Measurements from ENCODE around the gene GTF3A. TPM values are rescaled to one million over a fixed set of nuclear protein-coding genes. Genes with fewer than 3 reads are reported as not detected.

The GTF3A gene
- total and polyA plus RNA-seq, 2 of the 4 experiments (the other 2 are of a cell fraction): 74.1 to 116 TPM

- ChIA-PET POLR2A (ENCODE audit: unreplicated experiment) (no interaction called here), CTCF (interaction anchor here (1.1 to 1.6 kb wide), 2 partner anchors 11 to 432 kb away, joined by 3 read pairs; no protein-coding TSS in a partner anchor)
- ATAC-seq (ENCODE audit: low read depth): no peak
- no peak overlapping the region for H3K4ac ChIP-seq (ENCODE audit: low read depth, low read length)
- H3K79me1 ChIP-seq (ENCODE audit: low read depth in 1 of 2, low read length in 2 of 2): no peaks in the 10 kb centered on the region
- no peak overlapping the region for H3K56ac ChIP-seq (ENCODE audit: extremely low read depth, insufficient read depth, low read length)
- no peaks in the 10 kb centered on the region for H4K20me1 ChIP-seq (ENCODE audit: insufficient read depth, low read length)
- no TSS peak for BruUV-seq (replicated peaks)
- no peak overlapping the region for H3K23ac ChIP-seq (ENCODE audit: low read depth, low read length)
- in situ Hi-C loops (cut with MboI; ENCODE audit: low sequenced_read_pairs): no loop called here
- H3K36me3 ChIP-seq (ENCODE audit: control insufficient read depth, insufficient read depth, low read length): no peaks in the 10 kb centered on the region
- dilution Hi-C loops (cut with HindIII; ENCODE audit: low sequenced_read_pairs, unreplicated experiment): no loop called here
- peaks cover 28% of the 10 kb centered on the region for H3K27me3 ChIP-seq (ENCODE audit: control insufficient read depth, insufficient read depth, low read length)
- H4K5ac ChIP-seq (ENCODE audit: low read depth, low read length): no peak overlapping the region
- no peak overlapping the region for H2BK15ac ChIP-seq (ENCODE audit: low read depth, low read length)
- H3K4me2 ChIP-seq (ENCODE audit: low read depth, low read length): no peak overlapping the region
- H2BK120ac ChIP-seq (ENCODE audit: low read depth, low read length): no peak overlapping the region
- TF ChIP-seq RFX5 (IDR thresholded peaks at IDR 0.05; ENCODE audit: low read depth, low read length) (no peak), BHLHE40 (IDR thresholded peaks at IDR 0.05; ENCODE audit: low read depth, low read length) (no peak), FOS (IDR thresholded peaks at IDR 0.05; ENCODE audit: low read depth, low read length) (no peak), MXI1 (IDR thresholded peaks at IDR 0.05; ENCODE audit: borderline replicate concordance, low read depth, low read length) (no peak), NFE2L2 (IDR thresholded peaks at IDR 0.05; ENCODE audit: low read depth, low read length) (no peak), SMC3 (IDR thresholded peaks at IDR 0.05; ENCODE audit: low read depth, low read length) (no peak), ELK1 (IDR thresholded peaks at IDR 0.05; ENCODE audit: borderline replicate concordance, low read depth, low read length) (no peak), POLR2A (IDR thresholded peaks at IDR 0.05; ENCODE audit: low read depth, low read length) (no peak), CHD1 (IDR thresholded peaks at IDR 0.05; ENCODE audit: low read depth, low read length) (no peak), CTCF (conservative IDR thresholded peaks at IDR 0.05; ENCODE audit: low read depth, low read length) (no peak), CEBPB (IDR thresholded peaks at IDR 0.05; ENCODE audit: low read depth, low read length) (no peak), MAFK (IDR thresholded peaks at IDR 0.05; ENCODE audit: low read depth, low read length) (no peak), RCOR1 (IDR thresholded peaks at IDR 0.05; ENCODE audit: insufficient replicate concordance, low read length) (no peak), RAD21 (IDR thresholded peaks at IDR 0.05; ENCODE audit: low read length) (no peak), MAZ (IDR thresholded peaks at IDR 0.05; ENCODE audit: borderline replicate concordance, low read depth, low read length) (no peak)
- TF ChIP-seq, protein P1, sequence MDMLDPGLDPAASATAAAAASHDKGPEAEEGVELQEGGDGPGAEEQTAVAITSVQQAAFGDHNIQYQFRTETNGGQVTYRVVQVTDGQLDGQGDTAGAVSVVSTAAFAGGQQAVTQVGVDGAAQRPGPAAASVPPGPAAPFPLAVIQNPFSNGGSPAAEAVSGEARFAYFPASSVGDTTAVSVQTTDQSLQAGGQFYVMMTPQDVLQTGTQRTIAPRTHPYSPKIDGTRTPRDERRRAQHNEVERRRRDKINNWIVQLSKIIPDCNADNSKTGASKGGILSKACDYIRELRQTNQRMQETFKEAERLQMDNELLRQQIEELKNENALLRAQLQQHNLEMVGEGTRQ (IDR thresholded peaks at IDR 0.05; ENCODE audit: low read depth, low read length): no peak
- H2BK5ac ChIP-seq (ENCODE audit: low read depth, low read length, poor library complexity, severe bottlenecking): no peak overlapping the region
- H3K4me1 ChIP-seq (ENCODE audit: control insufficient read depth, insufficient read depth, low read length): no peaks in the 10 kb centered on the region
- H4K91ac ChIP-seq (ENCODE audit: insufficient read depth, low read depth, low read length): no peak overlapping the region
- intact Hi-C loops (cut with micrococcal nuclease): no loop called here
- H3K9me3 ChIP-seq (ENCODE audit: control insufficient read depth, insufficient read depth, low read length): no peaks in the 10 kb centered on the region
- H3K9ac ChIP-seq (ENCODE audit: low read depth, low read length): no peak overlapping the region
- DNase-seq: no peak
- H3K9me1 ChIP-seq (ENCODE audit: insufficient read depth, low read length): no peaks in the 10 kb centered on the region
- no peak overlapping the region for H4K8ac ChIP-seq (ENCODE audit: low read depth in 2 of 2, low read length in 2 of 2)
- H3K4me3 ChIP-seq (ENCODE audit: insufficient read depth, low read depth, low read length): no peak overlapping the region
- no peak overlapping the region for H2AFZ ChIP-seq (replicated peaks; ENCODE audit: low read length, poor library complexity)
- no peak overlapping the region for H3K18ac ChIP-seq (ENCODE audit: low read depth, low read length)
- 89% methylated on average over 2 of the region's 14 CpGs; no CpG with 5 or more reads in 1 of the 2 experiments for WGBS, 2 experiments (ENCODE audit: extremely low coverage in 2 of 2, insufficient read length in 1 of 2)
- no peak overlapping the region for H3K27ac ChIP-seq (ENCODE audit: insufficient read depth, low read length)
- no peak overlapping the region for H3K14ac ChIP-seq (replicated peaks; ENCODE audit: low read depth, low read length)
- no peak overlapping the region for H2AK5ac ChIP-seq (ENCODE audit: low read depth, low read length)
- no peak overlapping the region for H2AK9ac ChIP-seq (replicated peaks; ENCODE audit: low read depth, low read length, poor library complexity)
- no peak overlapping the region for H2BK20ac ChIP-seq (ENCODE audit: low read depth, low read length)
Measured at GRCh38 chr13:27395007-27395510, 29.4 kb upstream of the GTF3A start.

Measured in IMR-90 (cell line).